HG03457 (cell line): Measurements from ENCODE around the gene AMH.
"Not testable (repeated sequence)": the region's sequence is repeated elsewhere in the genome, so short reads cannot be mapped to it uniquely, and the experiment has no call there.

Experiments used
- ATAC-seq: cut with Tn5 transposase; IDR thresholded peaks from one replicate; pipeline ENCODE4 v1.9.1; 2021; ENCODE audit warnings: moderate number of reproducible peaks; ENCODE audit not compliant: unreplicated experiment

Gene AMH

GRCh38 chr19:2249010-2249866, at the start of gene AMH:
Gene AMH (plus strand): TSS chr19:2249323. CDS start chr19:2249333, 10 bp downstream.
- ATAC-seq, result no peak

- no peak for ATAC-seq
These were observed 49.1 kb upstream of the AMH start for GRCh38 chr19:2199861-2200623.

- ATAC-seq, result not testable (repeated sequence)
These were observed 48.4 kb upstream of the AMH start for GRCh38 chr19:2200624-2201294.

- ATAC-seq, result no peak
These were observed 47.5 kb upstream of the AMH start for GRCh38 chr19:2201473-2202148.

- ATAC-seq, result no peak
These were observed 46.8 kb upstream of the AMH start for GRCh38 chr19:2202366-2202765.

- no peak for ATAC-seq
These were observed 42.1 kb upstream of the AMH start for GRCh38 chr19:2207008-2207407.

- no peak for ATAC-seq
These were observed 40.9 kb upstream of the AMH start for GRCh38 chr19:2207991-2208860.

GRCh38 chr19:2208975-2209374, 40.1 kb upstream of the AMH start:
- ATAC-seq, result no peak

- no peak for ATAC-seq
These were observed 39.7 kb upstream of the AMH start for GRCh38 chr19:2209408-2209807.

GRCh38 chr19:2210206-2210605, 38.9 kb upstream of the AMH start:
- ATAC-seq, result no peak

- no peak for ATAC-seq
These were observed 38.0 kb upstream of the AMH start for GRCh38 chr19:2210987-2211740.

GRCh38 chr19:2212861-2213711, 36.0 kb upstream of the AMH start:
- no peak for ATAC-seq

GRCh38 chr19:2213799-2214198, 35.3 kb upstream of the AMH start:
- no peak for ATAC-seq

GRCh38 chr19:2214251-2214650, 34.9 kb upstream of the AMH start:
- ATAC-seq, result no peak

- ATAC-seq, result no peak
These were observed 33.8 kb upstream of the AMH start for GRCh38 chr19:2215281-2215751.

GRCh38 chr19:2216361-2217225, 32.5 kb upstream of the AMH start:
- ATAC-seq, result no peak

- ATAC-seq, result no peak
These were observed 31.5 kb upstream of the AMH start for GRCh38 chr19:2217591-2217990.
